H9 (cell line): Measurements from ENCODE around the gene LPAR2. TPM values are rescaled to one million over a fixed set of nuclear protein-coding genes. Genes with fewer than 3 reads are reported as not detected.

ENCODE experiments used
- DNase-seq: peaks from one replicate; pipeline ENCODE4 v3.0.0-alpha.2; 2017
- H2AFZ ChIP-seq: one replicate; pipeline ENCODE4 v1.6.1; 2013; ENCODE audit warnings: mild to moderate bottlenecking, low read length, control low read depth, moderate library complexity
- H2AK5ac ChIP-seq: 2 replicates; pipeline ENCODE4 v1.6.1; 2013; ENCODE audit warnings: low read length, control low read depth, mixed read lengths; ENCODE audit not compliant: insufficient read length
- H2BK120ac ChIP-seq: one replicate; pipeline ENCODE4 v1.6.1; 2013; ENCODE audit warnings: low read depth, mild to moderate bottlenecking, low read length, control low read depth, inconsistent platforms; ENCODE audit not compliant: poor library complexity, severe bottlenecking
- H2BK12ac ChIP-seq: 2 replicates; pipeline ENCODE4 v1.6.1; 2013; ENCODE audit warnings: low read length, control low read depth, mixed read lengths, low read depth; ENCODE audit not compliant: insufficient read length
- H2BK15ac ChIP-seq: 2 replicates; pipeline ENCODE4 v1.6.1; 2013; ENCODE audit warnings: low read depth, low read length, control low read depth
- H2BK20ac ChIP-seq: one replicate; pipeline ENCODE4 v1.6.1; 2013; ENCODE audit warnings: low read depth, mild to moderate bottlenecking, low read length, control low read depth, inconsistent platforms; ENCODE audit not compliant: poor library complexity, severe bottlenecking
- H2BK5ac ChIP-seq: 2 replicates; pipeline ENCODE4 v1.6.1; 2013; ENCODE audit warnings: low read length, control low read depth, mixed read lengths; ENCODE audit not compliant: insufficient read length
- H3K14ac ChIP-seq: 2 replicates; pipeline ENCODE4 v1.6.1; 2013; ENCODE audit warnings: low read length, control low read depth; ENCODE audit not compliant: insufficient read depth
- H3K18ac ChIP-seq: 2 replicates; pipeline ENCODE4 v1.6.1; 2013; ENCODE audit warnings: low read depth, mild to moderate bottlenecking, mixed read lengths, low read length, control low read depth; ENCODE audit not compliant: insufficient read length
- H3K23ac ChIP-seq: 2 replicates; pipeline ENCODE4 v1.6.1; 2013; ENCODE audit warnings: low read length, control low read depth, mixed read lengths, low read depth; ENCODE audit not compliant: insufficient read length
- H3K23me2 ChIP-seq: 2 replicates; pipeline ENCODE4 v1.6.1; 2013; ENCODE audit warnings: low read depth, mild to moderate bottlenecking, mixed read lengths, low read length, control low read depth; ENCODE audit not compliant: insufficient read length, poor library complexity, severe bottlenecking
- H3K27ac ChIP-seq: 2 replicates; pipeline ENCODE4 v1.5.1; 2013; ENCODE audit warnings: low read length, control low read depth, mixed read lengths, low read depth; ENCODE audit not compliant: insufficient read length
- H3K27me3 ChIP-seq: 2 replicates; pipeline ENCODE4 v1.6.1; 2013; ENCODE audit warnings: low read length, control low read depth, inconsistent platforms; ENCODE audit not compliant: insufficient read depth
- H3K4ac ChIP-seq: 2 replicates; pipeline ENCODE4 v1.6.1; 2013; ENCODE audit warnings: low read depth, mild to moderate bottlenecking, control low read depth, inconsistent platforms, low read length, moderate library complexity
- H3K4me1 ChIP-seq: 2 replicates; pipeline ENCODE4 v1.6.1; 2013; ENCODE audit warnings: low read length, control low read depth, inconsistent platforms; ENCODE audit not compliant: insufficient read depth
- H3K4me2 ChIP-seq: 2 replicates; pipeline ENCODE4 v1.6.1; 2013; ENCODE audit warnings: low read length, control low read depth, mixed read lengths; ENCODE audit not compliant: insufficient read length, insufficient read depth
- H3K56ac ChIP-seq: 2 replicates; pipeline ENCODE4 v1.6.1; 2013; ENCODE audit warnings: low read depth, mild to moderate bottlenecking, mixed read lengths, low read length, control low read depth; ENCODE audit not compliant: insufficient read length
- H3K79me1 ChIP-seq: 2 replicates; pipeline ENCODE4 v1.6.1; 2013; ENCODE audit warnings: low read depth, mild to moderate bottlenecking, moderate library complexity, low read length, control low read depth, inconsistent platforms; ENCODE audit not compliant: insufficient read depth, poor library complexity, severe bottlenecking
- H3K79me2 ChIP-seq: 2 replicates; pipeline ENCODE4 v1.6.1; 2013; ENCODE audit warnings: low read length, control low read depth, inconsistent platforms; ENCODE audit not compliant: insufficient read depth
- H3K9ac ChIP-seq: 2 replicates; pipeline ENCODE4 v1.6.1; 2013; ENCODE audit warnings: low read length, control low read depth, mixed read lengths; ENCODE audit not compliant: insufficient read length; ENCODE audit errors: extremely low read depth
- H3K9me3 ChIP-seq: one replicate; pipeline ENCODE4 v1.6.1; 2013; ENCODE audit warnings: low read depth, low read length, inconsistent platforms; ENCODE audit not compliant: control insufficient read depth
- H3T11ph ChIP-seq: one replicate; pipeline ENCODE4 v1.6.1; 2013; ENCODE audit warnings: mild to moderate bottlenecking, low read length, control low read depth, inconsistent platforms
- H4K20me1 ChIP-seq: one replicate; pipeline ENCODE4 v1.6.1; 2013; ENCODE audit not compliant: control insufficient read depth, insufficient read length, insufficient read depth
- H4K5ac ChIP-seq: 2 replicates; pipeline ENCODE4 v1.6.1; 2013; ENCODE audit warnings: low read depth, mild to moderate bottlenecking, mixed read lengths, low read length, control low read depth; ENCODE audit not compliant: insufficient read length
- H4K8ac ChIP-seq: replicated peaks from 2 replicates; pipeline ENCODE4 v1.6.1; 2013; ENCODE audit warnings: low read length, control low read depth, mixed read lengths, low read depth; ENCODE audit not compliant: insufficient read length
- H4K91ac ChIP-seq: 2 replicates; pipeline ENCODE4 v1.6.1; 2013; ENCODE audit warnings: low read depth, mild to moderate bottlenecking, moderate library complexity, mixed read lengths, low read length, control low read depth; ENCODE audit not compliant: insufficient read length
- H3K27ac Mint-ChIP-seq, 3 experiments: 2 replicates in 2 of 3; 3 replicates in 1 of 3; pipeline ENCODE4 v1.8.0; 2020 to 2021; ENCODE audit warnings: mixed read lengths in 3 of 3, mild to moderate bottlenecking in 1 of 3, moderate library complexity in 1 of 3
- H3K27me3 Mint-ChIP-seq: 2 replicates; pipeline ENCODE4 v1.8.0; 2021; ENCODE audit warnings: low read depth, mild to moderate bottlenecking, moderate library complexity, mixed read lengths
- H3K36me3 Mint-ChIP-seq, 3 experiments: 2 replicates in 2 of 3; 3 replicates in 1 of 3; pipeline ENCODE4 v1.8.0; 2020 to 2021; ENCODE audit warnings: low read depth in 3 of 3, mixed read lengths in 3 of 3; ENCODE audit not compliant: insufficient read depth in 1 of 3
- H3K4me1 Mint-ChIP-seq, 2 experiments: 2 replicates each; pipeline ENCODE4 v1.8.0; 2020; ENCODE audit warnings: mixed read lengths in 2 of 2
- H3K4me3 Mint-ChIP-seq, 2 experiments: 2 replicates in 1 of 2; 3 replicates in 1 of 2; pipeline ENCODE4 v1.8.0; 2020 to 2021; ENCODE audit warnings: mild to moderate bottlenecking in 2 of 2, mixed read lengths in 2 of 2, moderate library complexity in 1 of 2
- H3K9me3 Mint-ChIP-seq, 2 experiments: 2 replicates in 1 of 2; 3 replicates in 1 of 2; pipeline ENCODE4 v1.8.0; 2020; ENCODE audit warnings: mild to moderate bottlenecking in 2 of 2, mixed read lengths in 2 of 2, moderate library complexity in 1 of 2
- CTCF ChIP-seq: fragments of 200-600 bp; sonication (generic); conservative IDR thresholded peaks from 3 replicates; pipeline ENCODE4 v1.8.0; 2021; ENCODE audit warnings: antibody characterized with exemption, mild to moderate bottlenecking
- WGBS: extraction: QIAGEN DNeasy Blood & Tissue Kit; methylation state at CpG from one replicate; pipeline ENCODE4 v1.1.7; 2013; ENCODE audit warnings: missing lambda C conversion rate, low lambda C conversion rate, mixed read lengths; ENCODE audit not compliant: insufficient read length; ENCODE audit errors: extremely low coverage; 5-methylcytosine and 5-hydroxymethylcytosine counted together
- total RNA-seq: library from RNA; stranded (reverse); gene quantifications from 2 replicates; pipeline ENCODE4 v1.2.1, GENCODE V29; 2021

The LPAR2 gene
- total RNA-seq, 1 experiment from 2014 or later, result 51.8 TPM

- no peak for TF ChIP-seq CTCF
- no CpG with 5 or more reads among the region's 48 CpGs for WGBS
- Histone ChIP-seq H3K9ac (peak overlapping the region; percentile 32), H2BK120ac (no peak overlapping the region), H3T11ph (no peak overlapping the region), H2AK5ac (no peak overlapping the region), H2BK5ac (no peak overlapping the region), H3K56ac (no peak overlapping the region), H2AFZ (no peak overlapping the region), H4K91ac (no peak overlapping the region), H4K20me1 (peaks cover 2% of the 10 kb centered on the region), H3K23ac (no peak overlapping the region), H2BK15ac (no peak overlapping the region), H4K8ac (no peak overlapping the region), H4K5ac (no peak overlapping the region), H3K27me3 (no peaks in the 10 kb centered on the region), H3K18ac (no peak overlapping the region), H3K4me1 (peaks cover 3% of the 10 kb centered on the region; the same call in 1 of the 2 replicates), H3K79me2 (peaks cover 2% of the 10 kb centered on the region; the same call in 1 of the 2 replicates), H3K4ac (no peak overlapping the region), H3K4me2 (peak overlapping the region; percentile 68), H3K9me3 (no peaks in the 10 kb centered on the region), H3K79me1 (no peaks in the 10 kb centered on the region), H3K23me2 (peaks cover 10% of the 10 kb centered on the region), H3K27ac (no peak overlapping the region), H2BK12ac (no peak overlapping the region), H3K14ac (no peak overlapping the region; the same call in 1 of the 2 replicates), H2BK20ac (no peak overlapping the region)
- Mint-ChIP-seq H3K4me3 (peak overlapping the region; percentile 87 to 98), H3K36me3 (peaks cover 21 to 36% (median 30%) of the 10 kb centered on the region in 3 experiments; a peak in 6 of 7 replicates), H3K4me1 (peaks cover 16 to 20% of the 10 kb centered on the region in 2 experiments), H3K27me3 (peaks cover 3% of the 10 kb centered on the region; the same call in 1 of the 2 replicates), H3K9me3 (no peaks in the 10 kb centered on the region), H3K27ac (peak overlapping the region in 1 of 3 experiments; percentile 95; a peak in 2 of 7 replicates)
- no peak for DNase-seq
Measured at GRCh38 chr19:19626516-19627472, 1.2 kb downstream of the LPAR2 start.
